ENCODE results near the gene TSGA10IP.

GRCh38 chr11:65944767-65945166, 513 bp upstream of the TSGA10IP start:
- TF ChIP-seq CTCF (conservative IDR thresholded peaks at IDR 0.05; ENCODE audit: low read length): no peak
- no peak for TF ChIP-seq EZH2phosphoT487 (IDR thresholded peaks at IDR 0.05; ENCODE audit: borderline replicate concordance)
